ENCODE data around the gene FATE1. TPM values are rescaled to one million over a fixed set of nuclear protein-coding genes. Genes with fewer than 3 reads are reported as not detected.

Gene FATE1
- total RNA-seq, 1 experiment from 2014 or later, result not detected

DNA sequence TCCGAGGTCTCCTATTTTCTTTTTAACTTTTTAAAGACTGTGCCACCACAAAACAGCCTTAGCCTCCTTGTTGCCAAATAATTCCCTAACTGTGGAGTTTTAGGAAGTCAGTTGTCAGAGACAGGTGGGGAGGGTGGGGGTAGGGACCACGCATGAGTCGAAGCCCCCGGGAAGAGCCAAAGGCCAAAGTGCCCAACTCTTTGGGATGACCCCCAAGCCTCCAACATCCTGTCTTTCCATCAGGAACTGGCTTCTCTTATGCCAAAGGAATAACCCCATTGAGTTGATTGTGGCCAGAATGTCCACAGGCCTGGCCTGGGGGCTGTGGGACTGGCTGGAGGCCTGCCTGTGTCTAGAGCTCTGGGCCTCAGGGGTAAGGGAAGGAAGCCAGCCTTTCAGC is 14.8 kb upstream of the FATE1 start:
- Histone ChIP-seq H3K4me3 (no peak overlapping the region), H3K27me3 (no peaks in the 10 kb centered on the region), H3K36me3 (no peaks in the 10 kb centered on the region), H3K9me3 (no peaks in the 10 kb centered on the region)
- DNase-seq, result no peak

- Histone ChIP-seq H3K9me3 (no peaks in the 10 kb centered on the region), H3K36me3 (no peaks in the 10 kb centered on the region), H3K27me3 (no peaks in the 10 kb centered on the region), H3K4me3 (no peak overlapping the region)
- DNase-seq, result no peak
These were observed 14.3 kb upstream of the FATE1 start for GRCh38 chrX:151701531-151701930.

DNA sequence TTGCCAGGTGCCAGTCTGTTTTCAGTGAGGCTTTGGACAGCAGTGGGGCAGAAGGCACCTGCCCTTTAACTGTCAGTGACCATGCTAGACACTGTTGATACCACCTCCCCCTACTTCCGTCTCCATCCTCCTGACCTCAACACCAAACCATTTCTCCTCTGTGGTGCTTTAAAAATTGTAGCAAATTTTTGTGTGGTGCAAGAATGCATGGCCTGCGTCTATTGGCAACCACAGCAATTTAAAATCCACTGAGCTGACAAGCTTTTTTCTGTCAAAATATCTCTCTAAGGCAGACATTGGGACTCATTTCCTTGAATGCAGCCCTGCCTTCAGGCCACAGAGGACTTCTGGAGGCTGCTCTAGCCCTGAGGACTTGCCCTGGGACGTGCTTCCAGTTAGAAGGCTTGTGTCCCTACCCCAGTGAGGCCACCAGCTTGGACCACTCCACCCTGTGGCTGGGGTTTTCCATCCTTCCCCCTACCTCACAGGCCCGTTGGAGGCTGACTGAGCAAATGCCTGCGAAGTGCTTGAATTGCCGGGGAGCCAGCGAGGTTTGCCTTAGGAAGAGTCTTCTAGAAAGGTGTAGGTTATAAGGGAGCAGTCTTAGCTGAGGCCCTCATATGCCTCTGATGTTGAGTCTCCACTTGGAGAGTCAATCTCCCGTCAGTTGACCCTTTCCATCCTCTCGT is 13.7 kb upstream of the FATE1 start:
- Histone ChIP-seq H3K4me3 (no peak overlapping the region), H3K9me3 (no peaks in the 10 kb centered on the region), H3K27me3 (no peaks in the 10 kb centered on the region), H3K36me3 (no peaks in the 10 kb centered on the region)
- DNase-seq, result no peak

GRCh38 chrX:151702741-151703340 is 13.0 kb upstream of the FATE1 start:
- Histone ChIP-seq H3K27me3 (no peaks in the 10 kb centered on the region), H3K4me3 (no peak overlapping the region), H3K9me3 (no peaks in the 10 kb centered on the region), H3K36me3 (no peaks in the 10 kb centered on the region)
- no peak for DNase-seq

- Histone ChIP-seq H3K36me3 (no peaks in the 10 kb centered on the region), H3K9me3 (no peaks in the 10 kb centered on the region), H3K27me3 (no peaks in the 10 kb centered on the region), H3K4me3 (no peak overlapping the region)
- peak; percentile 47 for DNase-seq
These were observed 12.3 kb upstream of the FATE1 start for GRCh38 chrX:151703487-151703886.

- Histone ChIP-seq H3K36me3 (no peaks in the 10 kb centered on the region), H3K27me3 (no peaks in the 10 kb centered on the region), H3K4me3 (no peak overlapping the region), H3K9me3 (no peaks in the 10 kb centered on the region)
- DNase-seq, result no peak
These were observed 11.7 kb upstream of the FATE1 start for GRCh38 chrX:151704041-151704663.

DNA sequence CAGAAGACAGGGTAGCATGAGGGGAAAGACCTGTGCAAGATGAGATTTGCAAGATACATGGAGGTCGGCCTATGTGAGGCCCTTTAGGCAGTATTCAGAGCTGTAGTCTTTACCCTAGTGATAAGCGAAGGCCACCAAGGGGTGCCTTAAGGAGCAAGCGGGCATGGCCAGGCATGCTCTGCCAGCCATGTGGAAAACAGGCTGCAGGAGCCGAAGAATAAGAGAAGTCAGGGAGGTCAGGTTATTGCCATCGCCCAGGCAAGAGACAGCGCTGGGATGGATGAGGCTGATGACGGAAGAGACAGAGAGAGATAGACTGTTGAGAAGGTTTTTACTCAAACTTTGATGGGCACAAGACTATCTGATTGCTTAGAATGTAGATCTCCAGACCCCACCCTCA is 7.0 kb upstream of the FATE1 start:
- H3K27me3 ChIP-seq, result no peaks in the 10 kb centered on the region
- no peak overlapping the region for H3K4me3 ChIP-seq
- DNase-seq, result no peak
- H3K9me3 ChIP-seq, result no peaks in the 10 kb centered on the region
- H3K36me3 ChIP-seq, result no peaks in the 10 kb centered on the region

GRCh38 chrX:151710457-151710856 is 5.4 kb upstream of the FATE1 start:
- no peaks in the 10 kb centered on the region for H3K9me3 ChIP-seq
- DNase-seq, result no peak
- H3K36me3 ChIP-seq, result no peaks in the 10 kb centered on the region
- H3K27me3 ChIP-seq, result no peaks in the 10 kb centered on the region
- no peak overlapping the region for H3K4me3 ChIP-seq

DNA sequence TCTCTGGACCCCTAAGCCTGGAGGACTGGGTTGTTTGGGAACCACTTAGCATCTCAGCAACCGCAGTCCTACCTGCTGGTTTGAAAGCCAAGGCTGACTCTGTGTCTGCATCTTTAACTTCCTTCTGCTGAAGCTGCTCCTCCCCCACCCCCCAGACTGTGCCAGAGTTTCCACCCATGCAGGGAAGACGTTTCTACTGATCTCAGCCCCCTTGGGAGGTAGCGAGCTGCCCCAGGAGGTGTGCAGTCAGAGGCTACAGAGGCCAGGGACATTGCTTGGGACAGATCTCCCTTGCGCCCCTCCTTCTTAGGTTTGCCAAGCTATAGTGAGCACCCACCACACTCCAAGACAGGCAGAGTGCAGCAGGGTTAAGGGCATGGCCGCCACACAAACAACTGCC is 4.7 kb upstream of the FATE1 start:
- H3K36me3 ChIP-seq, result no peaks in the 10 kb centered on the region
- no peak overlapping the region for H3K4me3 ChIP-seq
- H3K27me3 ChIP-seq, result no peaks in the 10 kb centered on the region
- H3K9me3 ChIP-seq, result no peaks in the 10 kb centered on the region
- no peak for DNase-seq

DNA sequence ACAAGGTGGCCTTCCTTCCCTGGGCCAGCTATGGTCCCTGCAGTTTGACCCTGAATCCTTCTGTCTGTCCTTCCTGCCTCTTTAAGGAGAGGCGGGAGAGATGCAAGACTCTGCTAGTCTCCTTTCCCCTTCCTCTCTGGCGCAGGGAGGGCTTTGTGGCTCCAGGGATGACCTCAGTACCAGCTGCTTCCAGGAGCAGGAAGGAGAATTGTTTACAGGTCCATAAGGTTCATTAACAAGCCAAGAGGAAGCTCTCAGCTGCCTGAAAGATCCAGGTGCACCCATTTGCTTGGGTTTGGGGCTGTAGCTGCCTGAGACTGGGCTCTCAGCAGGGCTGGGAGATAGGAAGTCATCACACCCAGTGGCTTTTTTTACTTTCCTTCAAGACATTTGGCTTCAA is 4.0 kb upstream of the FATE1 start:
- Histone ChIP-seq H3K27me3 (no peaks in the 10 kb centered on the region), H3K4me3 (no peak overlapping the region), H3K36me3 (no peaks in the 10 kb centered on the region), H3K9me3 (no peaks in the 10 kb centered on the region)
- DNase-seq, result peak; percentile 57

- no peaks in the 10 kb centered on the region for H3K36me3 ChIP-seq
- H3K9me3 ChIP-seq, result no peaks in the 10 kb centered on the region
- DNase-seq, result no peak
- no peak overlapping the region for H3K4me3 ChIP-seq
- no peaks in the 10 kb centered on the region for H3K27me3 ChIP-seq
These were observed 3.6 kb upstream of the FATE1 start for GRCh38 chrX:151712253-151712652.

DNA sequence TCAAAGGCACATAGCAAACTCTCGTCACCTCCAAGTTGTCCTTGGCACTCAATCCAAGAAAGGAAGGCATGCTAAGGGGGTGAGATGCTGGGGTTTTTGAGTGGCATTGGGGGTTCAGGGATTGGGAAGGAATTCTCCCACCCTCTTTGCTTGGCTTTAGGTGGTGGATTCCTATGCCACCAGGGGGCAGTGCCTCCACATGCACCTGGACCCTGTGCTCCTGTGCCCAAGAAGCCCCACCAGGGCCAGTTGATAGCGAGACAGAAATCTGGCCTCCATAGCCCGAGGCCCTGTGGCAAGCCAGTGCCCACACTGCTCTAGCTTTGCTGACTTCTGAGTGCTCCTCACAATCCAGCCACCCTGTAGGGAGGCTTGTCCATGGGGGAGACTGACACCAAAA is 2.0 kb upstream of the FATE1 start:
- no peaks in the 10 kb centered on the region for H3K36me3 ChIP-seq
- no peaks in the 10 kb centered on the region for H3K9me3 ChIP-seq
- peak; percentile 24 for DNase-seq
- H3K4me3 ChIP-seq, result no peak overlapping the region
- H3K27me3 ChIP-seq, result no peaks in the 10 kb centered on the region

GRCh38 chrX:151714362-151714761 is 1.5 kb upstream of the FATE1 start:
- Histone ChIP-seq H3K4me3 (no peak overlapping the region), H3K9me3 (no peaks in the 10 kb centered on the region), H3K27me3 (no peaks in the 10 kb centered on the region), H3K36me3 (no peaks in the 10 kb centered on the region)
- no peak for DNase-seq

GRCh38 chrX:151722241-151722846 is 6.5 kb downstream of the FATE1 start:
- no peak for DNase-seq
- no peaks in the 10 kb centered on the region for H3K36me3 ChIP-seq
- no peak overlapping the region for H3K4me3 ChIP-seq
- no peaks in the 10 kb centered on the region for H3K27me3 ChIP-seq
- H3K9me3 ChIP-seq, result no peaks in the 10 kb centered on the region

GRCh38 chrX:151723156-151723760 is 7.4 kb downstream of the FATE1 start:
- no peaks in the 10 kb centered on the region for H3K27me3 ChIP-seq
- H3K9me3 ChIP-seq, result no peaks in the 10 kb centered on the region
- no peak for DNase-seq
- H3K4me3 ChIP-seq, result no peak overlapping the region
- no peaks in the 10 kb centered on the region for H3K36me3 ChIP-seq

GRCh38 chrX:151724563-151725337 is 8.9 kb downstream of the FATE1 start:
- no peaks in the 10 kb centered on the region for H3K27me3 ChIP-seq
- no peaks in the 10 kb centered on the region for H3K36me3 ChIP-seq
- no peaks in the 10 kb centered on the region for H3K9me3 ChIP-seq
- no peak overlapping the region for H3K4me3 ChIP-seq
- no peak for DNase-seq

- DNase-seq, result no peak
- no peaks in the 10 kb centered on the region for H3K27me3 ChIP-seq
- H3K36me3 ChIP-seq, result no peaks in the 10 kb centered on the region
- H3K4me3 ChIP-seq, result no peak overlapping the region
- no peaks in the 10 kb centered on the region for H3K9me3 ChIP-seq
These were observed 9.4 kb downstream of the FATE1 start for GRCh38 chrX:151725338-151725614.
